B cell (primary cell): ENCODE measurements around the gene MAMLD1. TPM values are rescaled to one million over a fixed set of nuclear protein-coding genes. Genes with fewer than 3 reads are reported as not detected.

Source experiments
- ATAC-seq: fragments of 200-7000 bp; cut with Tn5 transposase; one replicate; pipeline ENCODE4 v1.10.0; 2021; ENCODE audit warnings: low read depth, mild to moderate bottlenecking, moderate number of reproducible peaks, moderate library complexity
- CTCF ChIA-PET: fragments of 350-600 bp; sonication (Branson Sonifier 250); formaldehyde crosslinking; loops from one replicate; lab custom pipeline; 2021; ENCODE audit warnings: antibody characterized with exemption, inconsistent platforms; lab: Charles Lee
- POLR2A ChIA-PET: fragments of 350-600 bp; sonication (Branson Sonifier 250); formaldehyde crosslinking; loops from one replicate; lab custom pipeline; 2021; ENCODE audit warnings: antibody characterized with exemption; lab: Charles Lee
- DNase-seq: peaks from one replicate; pipeline ENCODE4 v3.0.0; 2013
- H2AFZ ChIP-seq: 2 replicates; pipeline ENCODE4 v1.6.1; 2012; ENCODE audit warnings: mild to moderate bottlenecking, low read depth, low read length; ENCODE audit not compliant: insufficient read depth, poor library complexity, severe bottlenecking
- H3K27ac ChIP-seq, 2 donors: 1 replicate in 1 of 2; 2 replicates in 1 of 2; pipeline ENCODE4 v1.5.1; 2012 to 2013; ENCODE audit warnings: low read length in 2 of 2, mild to moderate bottlenecking in 2 of 2, moderate library complexity in 1 of 2
- H3K27me3 ChIP-seq, 4 experiments: fragments of 200-600 bp in 1 of 4; sonication (generic) in 1 of 4; replicated peaks in 1 of 4; 1 replicate in 2 of 4; 2 replicates in 2 of 4; pipeline versions ENCODE4 v1.6.1 to v1.7.0; 2013 to 2016; ENCODE audit warnings: low read length in 3 of 4, mild to moderate bottlenecking in 2 of 4, mixed read lengths in 1 of 4, moderate library complexity in 1 of 4; ENCODE audit not compliant: insufficient read depth in 4 of 4, control insufficient read depth in 3 of 4; ENCODE audit errors: control extremely low read depth in 1 of 4
- H3K36me3 ChIP-seq, 2 experiments: replicated peaks in 1 of 2; 1 replicate in 1 of 2; 2 replicates in 1 of 2; pipeline versions ENCODE4 v1.6.1 to v1.7.1; 2013; ENCODE audit warnings: low read length in 1 of 2; ENCODE audit not compliant: insufficient read depth in 2 of 2, control insufficient read depth in 1 of 2; ENCODE audit errors: control extremely low read depth in 1 of 2, extremely low read depth in 1 of 2
- H3K4me1 ChIP-seq, 2 donors: fragments of 200-600 bp in 1 of 2; sonication (generic) in 1 of 2; 1 replicate in 1 of 2; 2 replicates in 1 of 2; pipeline versions ENCODE4 v1.5.1 to v1.6.1; 2013 to 2017; ENCODE audit warnings: low read length in 2 of 2; ENCODE audit not compliant: control insufficient read depth in 2 of 2, insufficient read depth in 2 of 2
- H3K4me2 ChIP-seq: replicated peaks from 2 replicates; pipeline ENCODE3; 2012; ENCODE audit warnings: mild to moderate bottlenecking, low read depth, low read length; ENCODE audit not compliant: poor library complexity, severe bottlenecking
- H3K4me3 ChIP-seq, 5 experiments: fragments of 200-600 bp in 1 of 5; sonication (generic) in 1 of 5; 1 replicate in 3 of 5; 2 replicates in 2 of 5; pipeline versions ENCODE4 v1.5.1 to v1.7.0; 2011 to 2016; ENCODE audit warnings: low read length in 4 of 5, mild to moderate bottlenecking in 4 of 5, low read depth in 2 of 5, control low read depth in 1 of 5, moderate library complexity in 1 of 5; ENCODE audit not compliant: insufficient read depth in 1 of 5; ENCODE audit errors: control extremely low read depth in 1 of 5, extremely low read depth in 1 of 5
- H3K79me2 ChIP-seq: fragments of 200-600 bp; sonication (generic); one replicate; pipeline ENCODE4 v1.6.0; 2016; ENCODE audit warnings: low read length; ENCODE audit not compliant: control insufficient read depth, insufficient read depth
- H3K9ac ChIP-seq: fragments of 200-600 bp; sonication (generic); 2 replicates; pipeline ENCODE4 v1.6.1; 2017; ENCODE audit warnings: mild to moderate bottlenecking, low read length, moderate library complexity
- H3K9me3 ChIP-seq, 3 donors: one replicate each; pipeline versions ENCODE4 v1.6.1 to v1.7.1; 2013; ENCODE audit warnings: low read length in 2 of 3; ENCODE audit not compliant: control insufficient read depth in 2 of 3, insufficient read depth in 1 of 3; ENCODE audit errors: control extremely low read depth in 1 of 3
- H4K20me1 ChIP-seq: 2 replicates; pipeline ENCODE4 v1.6.0; 2012; ENCODE audit warnings: mild to moderate bottlenecking, low read length; ENCODE audit not compliant: insufficient read depth, control insufficient read depth, poor library complexity, severe bottlenecking
- H3K27ac Mint-ChIP-seq: one replicate; pipeline ENCODE4 v1.8.0; 2021; ENCODE audit warnings: mixed read lengths
- H3K27me3 Mint-ChIP-seq: one replicate; pipeline ENCODE4 v1.8.0; 2021; ENCODE audit warnings: mixed read lengths
- H3K4me1 Mint-ChIP-seq: one replicate; pipeline ENCODE4 v1.8.0; 2021; ENCODE audit warnings: mixed read lengths
- H3K4me3 Mint-ChIP-seq: one replicate; pipeline ENCODE4 v1.8.0; 2021; ENCODE audit warnings: mixed read lengths
- H3K9me3 Mint-ChIP-seq: one replicate; pipeline ENCODE4 v1.8.0; 2022; ENCODE audit warnings: mixed read lengths; ENCODE audit not compliant: insufficient read depth
- CTCF ChIP-seq: fragments of 200-600 bp; IDR thresholded peaks from one replicate; pipeline ENCODE4 v1.8.0; 2022; ENCODE audit warnings: antibody characterized with exemption, mild to moderate bottlenecking
- EZH2 ChIP-seq: IDR thresholded peaks from 2 replicates; pipeline ENCODE4 v1.6.1; 2012; ENCODE audit warnings: borderline replicate concordance, low read depth, mild to moderate bottlenecking, moderate library complexity, low read length; ENCODE audit not compliant: insufficient read depth, poor library complexity, severe bottlenecking
- whole genome bisulfite sequencing: methylation state at CpG from one replicate; pipeline ENCODE4 v1.1.5; 2013; ENCODE audit warnings: missing lambda C conversion rate; ENCODE audit not compliant: insufficient coverage; 5-methylcytosine and 5-hydroxymethylcytosine counted together
- intact Hi-C: fragments of 100-400 bp; cut with micrococcal nuclease; formaldehyde crosslinking; loops from one replicate; pipeline ENCODE4 v1.10.0; 2022
- polyA plus RNA-seq: library from polyadenylated mRNA; depleted of rRNA; stranded (reverse); fragments of >200 nt; gene quantifications from 2 replicates; pipeline ENCODE4 v1.2.3, GENCODE V29; 2012
- total RNA-seq, 2 donors: library from RNA; stranded (reverse); fragments of 120-200 nt in 1 of 2; gene quantifications; 1 replicate in 1 of 2; 2 replicates in 1 of 2; pipeline versions ENCODE4 v1.2.3 to v1.2.4, GENCODE V29; 2013 to 2022

Gene MAMLD1
- total and polyA plus RNA-seq, 2 donors (not counting 1 experiment from before 2014, with no cell fraction given): 1.4 to 1.9 TPM

DNA sequence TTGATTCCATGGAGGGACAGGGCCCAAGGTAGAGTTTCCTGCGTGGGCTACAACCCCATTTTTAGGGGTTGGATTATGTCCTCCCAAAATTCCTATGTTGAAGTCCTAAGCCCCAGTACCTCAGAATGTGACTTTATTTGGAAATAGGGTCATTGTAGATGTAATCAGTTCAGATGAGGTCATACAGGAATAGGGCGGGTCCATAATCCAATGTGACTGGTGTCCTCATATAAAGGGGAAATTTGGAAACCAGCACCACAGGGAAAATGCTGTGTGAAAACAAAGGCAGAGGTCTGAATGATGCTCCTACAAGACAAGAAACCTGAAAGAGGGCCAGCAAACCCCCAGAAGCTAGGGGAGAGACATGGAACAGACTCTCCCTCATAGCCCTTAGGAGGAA, 31.1 kb upstream of the MAMLD1 start:
- intact Hi-C loops: no loop called here
- H3K4me1 Mint-ChIP-seq: peaks cover 3% of the 10 kb centered on the region
- CTCF ChIA-PET: no interaction called here

DNA sequence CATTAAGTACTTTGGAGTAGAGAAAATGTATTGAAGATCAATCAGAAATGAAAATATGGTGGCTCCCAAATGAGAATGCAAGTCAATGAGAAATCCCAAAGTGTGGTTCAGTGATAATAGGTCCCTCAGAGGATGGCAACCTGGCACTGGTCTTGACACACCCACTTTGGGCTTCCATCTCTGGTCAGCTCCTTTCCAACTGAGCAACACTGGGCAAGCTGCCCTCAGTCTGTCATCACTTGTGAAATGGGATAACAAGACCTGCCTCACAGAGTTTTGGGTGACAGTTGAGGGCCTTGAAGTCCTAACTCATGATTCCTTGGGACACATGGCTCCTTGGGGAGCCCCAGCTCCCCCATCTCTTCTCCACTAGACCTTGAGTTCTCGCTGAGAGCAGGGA, 29.0 kb upstream of the MAMLD1 start:
- Histone ChIP-seq H3K9ac (no peak overlapping the region), H3K79me2 (no peaks in the 10 kb centered on the region), H3K9me3 (no peaks in the 10 kb centered on the region), H2AFZ (no peak overlapping the region), H3K27ac (no peak overlapping the region), H3K4me3 (no peak overlapping the region), H3K4me1 (no peaks in the 10 kb centered on the region), H3K36me3 (no peaks in the 10 kb centered on the region), H3K4me2 (no peak overlapping the region), H4K20me1 (no peaks in the 10 kb centered on the region), H3K27me3 (no peaks in the 10 kb centered on the region)
- ChIA-PET POLR2A (no interaction called here), CTCF (no interaction called here)
- Mint-ChIP-seq H3K9me3 (no peaks in the 10 kb centered on the region), H3K27ac (no peak overlapping the region), H3K4me3 (no peak overlapping the region), H3K4me1 (peaks cover 3% of the 10 kb centered on the region), H3K27me3 (no peaks in the 10 kb centered on the region)
- ATAC-seq: no peak
- no peak for TF ChIP-seq CTCF
- no peak for TF ChIP-seq EZH2
- WGBS: no CpG with 5 or more reads among the region's 1 CpG
- DNase-seq: no peak
- intact Hi-C loops: no loop called here

More for the DNA sequence above, 31.1 kb upstream of the MAMLD1 start:
- Histone ChIP-seq H4K20me1 (no peaks in the 10 kb centered on the region), H3K27me3 (no peaks in the 10 kb centered on the region), H3K9ac (no peak overlapping the region), H3K9me3 (no peaks in the 10 kb centered on the region), H2AFZ (no peak overlapping the region), H3K4me2 (no peak overlapping the region), H3K4me3 (no peak overlapping the region), H3K27ac (no peak overlapping the region), H3K36me3 (no peaks in the 10 kb centered on the region), H3K4me1 (no peaks in the 10 kb centered on the region), H3K79me2 (no peaks in the 10 kb centered on the region)
- Mint-ChIP-seq H3K27me3 (no peaks in the 10 kb centered on the region), H3K4me3 (no peak overlapping the region), H3K9me3 (no peaks in the 10 kb centered on the region), H3K27ac (no peak overlapping the region)
- POLR2A ChIA-PET: no interaction called here
- TF ChIP-seq CTCF: no peak
- TF ChIP-seq EZH2: no peak
- no peak for ATAC-seq
- DNase-seq: no peak
- WGBS: no CpG with 5 or more reads among the region's 2 CpGs
